NCI-H187 treated with DMSO at 0.1 percent for 48 hours (cell line): ENCODE data around the gene TINAGL1.

Experiments used
- DNase-seq: peaks from one replicate; lab custom pipeline; 2025; lab: John Stamatoyannopoulos, UW

The TINAGL1 gene

DNA sequence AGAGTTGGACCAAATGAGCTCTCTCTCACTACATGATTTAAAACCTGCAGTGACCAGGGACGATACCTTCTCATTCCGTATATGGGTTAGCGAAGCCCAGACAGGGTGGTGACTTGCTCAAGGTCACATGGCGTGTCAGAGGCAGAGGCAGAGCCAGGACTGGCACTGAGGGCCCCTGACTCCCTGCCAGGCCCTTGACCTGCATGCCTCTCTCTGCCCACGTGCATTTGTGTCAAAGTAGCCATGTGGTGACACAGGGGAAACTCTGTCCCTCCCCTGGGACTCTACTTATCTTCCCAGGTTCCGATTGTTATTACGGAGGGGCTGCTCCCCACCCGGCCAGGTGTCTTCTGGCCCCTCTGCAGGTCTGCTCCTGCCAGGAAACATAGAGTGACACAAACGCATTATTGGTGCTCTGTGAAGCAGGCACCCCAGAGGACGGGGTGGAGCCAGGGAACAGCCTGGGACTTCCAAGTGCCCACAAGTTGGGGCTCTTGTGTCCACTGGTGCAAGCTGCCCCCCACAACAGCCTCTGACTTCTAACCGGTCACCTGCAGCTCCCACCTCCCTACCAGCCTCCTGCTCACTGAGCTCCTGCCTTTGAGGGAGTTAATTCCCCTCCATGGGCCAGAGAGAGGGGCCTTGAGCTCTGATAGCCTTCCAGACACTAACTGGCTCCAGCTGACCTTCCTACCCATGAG lies 7.3 kb upstream of the TINAGL1 start:
- DNase-seq = no peak

- no peak for DNase-seq
Measured at GRCh38 chr1:31569596-31570173, 6.6 kb upstream of the TINAGL1 start.

GRCh38 chr1:31570228-31570627 lies 6.1 kb upstream of the TINAGL1 start:
- DNase-seq = no peak

DNA sequence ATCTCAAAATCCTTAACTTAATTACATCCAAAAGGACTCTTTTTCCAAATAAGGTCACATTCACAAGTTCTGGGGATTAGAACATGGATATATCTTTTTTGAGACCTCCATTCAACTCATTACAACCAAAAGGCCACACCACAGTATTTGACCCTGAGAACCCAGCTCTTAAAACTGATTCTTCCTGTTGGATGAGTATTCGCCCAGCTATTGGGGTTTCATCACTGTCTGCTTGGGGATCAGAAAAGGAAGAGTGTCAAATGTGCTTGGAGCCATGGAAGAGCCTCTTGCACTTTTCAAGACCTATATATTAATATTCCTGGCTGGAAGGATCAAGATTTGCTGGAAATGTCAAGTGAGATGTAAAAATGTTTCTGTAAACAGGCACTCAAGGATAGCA lies 5.4 kb upstream of the TINAGL1 start:
- no peak for DNase-seq

DNA sequence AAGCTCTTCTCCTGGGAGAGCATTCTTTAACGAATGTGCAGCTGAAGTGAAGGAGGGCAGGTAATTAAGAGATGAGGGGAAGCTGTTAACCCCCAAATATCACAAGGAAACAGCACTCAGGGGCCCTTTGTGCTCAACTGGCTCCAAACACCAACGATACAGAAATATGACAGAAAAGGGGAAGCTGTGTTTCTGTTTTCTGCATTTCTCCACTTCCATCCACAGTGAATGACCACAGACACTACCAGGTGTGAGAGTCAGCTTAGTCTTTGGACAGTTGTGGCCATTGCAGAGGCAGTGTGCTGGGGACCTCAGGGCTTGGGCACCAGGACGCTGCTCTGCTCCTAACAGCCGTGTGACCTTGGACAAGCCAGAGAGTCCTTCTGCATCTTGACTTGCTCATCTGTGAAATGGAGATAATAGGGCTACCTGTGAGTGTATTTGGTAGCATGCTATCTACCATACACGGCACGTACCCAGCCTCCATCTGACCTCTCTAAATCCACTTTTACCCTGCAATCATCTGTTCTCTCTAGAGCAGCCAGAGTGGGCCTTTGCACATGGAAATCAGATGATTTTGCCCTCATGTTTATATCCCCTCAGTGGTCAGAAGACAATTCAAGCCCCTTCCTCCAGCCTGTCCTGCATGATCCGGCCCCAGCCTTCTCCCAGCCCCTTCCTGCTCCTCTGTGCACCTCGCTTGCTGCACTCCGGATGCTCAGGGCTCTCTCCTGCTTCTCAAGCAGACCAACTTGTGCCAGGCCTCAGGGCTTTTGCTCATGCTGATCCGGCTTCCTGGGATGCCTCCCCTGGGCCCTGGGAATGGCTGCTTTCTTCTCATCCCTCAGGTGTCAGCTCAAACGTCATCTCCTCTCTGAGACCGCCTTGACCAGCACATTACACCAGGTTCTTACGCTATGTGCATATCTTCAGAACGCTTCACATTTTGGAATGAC lies 4.7 kb upstream of the TINAGL1 start:
- no peak for DNase-seq

GRCh38 chr1:31572323-31573104 lies 3.8 kb upstream of the TINAGL1 start:
- DNase-seq = no peak

DNA sequence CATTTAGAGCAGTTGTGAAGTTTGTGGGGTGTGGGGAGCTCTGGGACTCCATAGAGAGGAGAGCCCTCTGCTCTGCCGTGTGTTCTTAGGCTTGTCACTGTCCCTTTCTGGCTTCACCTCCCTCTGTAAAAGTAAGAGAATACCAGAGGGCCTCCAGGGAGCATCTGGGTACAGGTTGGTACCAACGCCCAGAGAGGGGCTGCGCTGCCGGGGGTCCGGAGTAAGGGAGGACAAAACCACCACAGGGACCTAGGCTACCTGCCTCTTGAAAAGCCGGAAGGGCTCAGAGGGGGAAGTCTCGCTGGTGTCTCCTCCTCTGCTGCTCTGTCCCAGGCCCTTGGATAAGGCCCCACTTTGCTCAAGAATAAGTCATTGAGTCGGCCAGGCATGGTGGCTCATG lies 3.1 kb upstream of the TINAGL1 start:
- DNase-seq = no peak

- DNase-seq = no peak
Measured at GRCh38 chr1:31574749-31575368, 1.5 kb upstream of the TINAGL1 start.

DNA sequence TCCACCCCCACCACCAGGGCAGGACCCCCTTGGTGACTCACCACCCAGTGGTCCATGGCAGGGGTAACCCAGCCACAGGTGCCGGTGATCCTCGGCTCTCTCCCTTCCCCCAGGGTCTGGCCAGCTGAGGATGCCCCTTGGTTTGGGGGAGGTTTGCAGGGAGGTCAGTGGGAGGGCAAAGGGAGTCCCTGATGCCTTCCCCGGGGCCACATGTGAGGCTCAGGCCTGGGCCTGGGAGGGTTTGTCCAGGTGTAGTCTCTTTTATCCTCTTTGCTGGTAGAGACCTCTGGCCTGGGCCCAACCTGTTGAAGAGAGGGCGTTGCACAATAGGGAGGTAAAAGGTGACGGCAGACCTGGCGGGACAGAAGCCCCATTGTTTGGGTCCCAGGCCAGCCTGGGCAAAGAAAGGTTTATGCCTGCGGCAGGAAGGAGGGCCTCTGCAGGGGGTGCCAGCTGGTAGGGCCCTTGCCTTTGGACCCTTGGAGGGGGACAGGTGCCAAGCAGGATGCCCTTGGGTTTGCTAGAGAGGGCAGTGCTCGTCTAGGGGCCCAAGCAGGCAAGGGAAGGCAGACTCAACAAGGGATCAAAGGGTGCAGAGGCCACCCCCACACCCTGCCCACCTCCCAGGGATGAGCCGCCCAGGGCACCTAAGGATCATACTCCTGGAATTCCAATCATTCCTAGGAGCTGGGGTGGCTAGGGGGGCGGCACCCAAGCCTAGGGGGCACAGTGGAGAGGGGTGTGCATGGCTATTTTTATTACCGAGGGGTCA lies 760 bp upstream of the TINAGL1 start:
- no peak for DNase-seq

- DNase-seq = no peak
Measured at GRCh38 chr1:31576743-31577455, 584 bp downstream of the TINAGL1 start.

- no peak for DNase-seq
Measured at GRCh38 chr1:31577515-31578192, 1.3 kb downstream of the TINAGL1 start.

- no peak for DNase-seq
Measured at GRCh38 chr1:31579374-31579773, 3.1 kb downstream of the TINAGL1 start.

DNA sequence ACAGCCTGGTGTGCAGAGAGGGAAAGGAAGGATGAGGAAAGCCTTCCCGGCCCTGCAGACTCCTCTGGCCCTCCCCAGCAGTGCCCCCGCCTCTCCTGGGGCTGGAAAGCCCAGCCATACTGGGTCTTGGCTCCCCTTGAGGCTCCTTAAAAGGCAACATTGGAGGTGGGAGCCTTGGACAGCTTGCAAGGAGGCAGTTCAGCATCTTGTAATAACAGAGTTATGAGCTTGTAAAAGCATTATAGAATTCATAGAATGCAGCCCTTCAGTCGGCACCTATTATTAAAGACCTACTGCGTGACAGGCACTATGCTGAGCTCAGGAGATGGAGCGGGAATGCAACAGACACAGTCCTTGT lies 4.2 kb downstream of the TINAGL1 start:
- no peak for DNase-seq

DNA sequence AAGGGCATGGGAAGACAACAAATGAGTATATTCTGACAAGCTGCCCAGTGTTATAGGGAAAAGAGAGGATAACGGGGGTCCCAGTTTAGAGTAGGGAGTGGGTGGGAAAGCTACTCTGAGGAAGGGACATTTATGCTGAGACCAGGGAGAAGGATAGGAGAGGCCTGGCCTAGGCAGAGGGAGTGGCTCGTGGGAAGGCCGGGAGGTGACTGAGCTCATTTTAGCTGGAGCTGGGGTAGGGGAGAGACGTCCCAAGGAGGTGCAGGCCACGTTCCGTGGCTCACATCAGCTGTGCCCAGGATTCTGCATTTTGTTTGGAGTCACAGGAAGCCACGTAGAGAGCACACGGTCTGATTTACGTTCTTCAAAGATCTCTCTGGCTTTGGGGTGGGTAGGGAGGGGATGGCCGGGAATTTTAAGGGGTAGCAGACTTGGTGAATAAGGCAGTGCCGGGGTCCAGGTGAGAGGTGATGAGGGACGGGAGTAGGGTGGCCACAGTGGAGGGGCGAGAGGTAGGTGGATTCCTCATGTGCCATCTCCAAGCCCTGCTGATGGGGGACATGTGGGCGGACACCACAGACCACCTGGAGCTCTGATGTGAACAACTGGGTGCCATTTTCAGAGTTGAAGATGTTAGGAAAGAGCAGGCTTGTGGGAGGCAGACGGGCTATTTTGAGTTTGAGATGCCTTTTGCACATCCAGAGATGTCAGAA lies 4.7 kb downstream of the TINAGL1 start:
- no peak for DNase-seq

GRCh38 chr1:31581821-31582810 lies 5.8 kb downstream of the TINAGL1 start:
- no peak for DNase-seq

GRCh38 chr1:31583082-31583994 lies 7.0 kb downstream of the TINAGL1 start:
- no peak for DNase-seq
